Measurements from ENCODE around the gene AHSA1.
A peak's percentile ranks its signal among the peaks of the same experiment; 100 is the strongest.
"Not testable (repeated sequence)": the region's sequence is repeated elsewhere in the genome, so short reads cannot be mapped to it uniquely, and the experiment has no call there.

Gene AHSA1

GRCh38 chr14:77457522-77458248, at the start of gene AHSA1, which contains the start of gene VIPAS39:
AHSA1 (plus strand) TSS chr14:77458093; CDS start chr14:77458190, 97 bp downstream.
VIPAS39 (minus strand) TSS chr14:77457601; CDS start chr14:77454102, 3,499 bp downstream.
- Histone ChIP-seq H3K36me3 (peaks cover 42 to 49% (median 44%) of the 10 kb centered on the region in 11 experiments), H3K27ac (peak within 1 kb of the TSS; percentile 84 to 96 (median 91)), H3K27me3 (no peaks in the 10 kb centered on the region), H3K9me3 (replicated peaks in 1 of 11) (no peaks in the 10 kb centered on the region), H3K4me2 (peak within 1 kb of the TSS; percentile 75 to 95 (median 92)), H4K20me1 (peaks cover 35 to 64% (median 46%) of the 10 kb centered on the region in 11 experiments; a peak in 21 of 22 replicates), H3K9ac (peak within 1 kb of the TSS; percentile 87 to 97 (median 93)), H3K4me3 (peak within 1 kb of the TSS; percentile 91 to 100 (median 98)), H3K4me1 (peaks cover 18 to 31% (median 24%) of the 10 kb centered on the region in 10 experiments)
- TF ChIP-seq Cebpa-rat (IDR thresholded peaks at IDR 0.05): no peak

GRCh38 chr14:77409131-77409533, 48.8 kb upstream of the AHSA1 start:
- H3K4me3 ChIP-seq: no peak overlapping the region
- H3K9ac ChIP-seq: no peak overlapping the region
- H3K36me3 ChIP-seq: peaks cover 0 to 5% (median 0%) of the 10 kb centered on the region in 11 experiments; a peak in 2 of 22 replicates
- H3K4me2 ChIP-seq: no peak overlapping the region
- H3K4me1 ChIP-seq: peaks cover 8 to 45% (median 22%) of the 10 kb centered on the region in 10 experiments; a peak in 19 of 20 replicates
- H3K9me3 ChIP-seq (replicated peaks in 1 of 11): no peaks in the 10 kb centered on the region
- no peaks in the 10 kb centered on the region for H3K27me3 ChIP-seq
- TF ChIP-seq Cebpa-rat (IDR thresholded peaks at IDR 0.05): no peak
- peak overlapping the region in 4 of 11 experiments; percentile 70 to 90 (median 79); a peak in 5 of 22 replicates for H3K27ac ChIP-seq
- H4K20me1 ChIP-seq: no peaks in the 10 kb centered on the region

- Histone ChIP-seq H3K36me3 (peaks cover 0 to 12% (median 3%) of the 10 kb centered on the region in 11 experiments; a peak in 10 of 22 replicates), H3K4me1 (peaks cover 0 to 11% (median 0%) of the 10 kb centered on the region in 10 experiments; a peak in 3 of 20 replicates), H3K9me3 (replicated peaks in 1 of 11) (peaks cover 21 to 29% (median 25%) of the 10 kb centered on the region in 11 experiments)
- H3K27me3 ChIP-seq, H3K27ac ChIP-seq, H3K4me2 ChIP-seq, H4K20me1 ChIP-seq, H3K9ac ChIP-seq, H3K4me3 ChIP-seq: not testable (repeated sequence)
Observed at GRCh38 chr14:77415403-77416030, 42.4 kb upstream of the AHSA1 start.

- not testable (repeated sequence) for H3K27me3 ChIP-seq, H4K20me1 ChIP-seq, H3K4me2 ChIP-seq, H3K4me3 ChIP-seq, H3K27ac ChIP-seq, H3K9ac ChIP-seq
- H3K9me3 ChIP-seq (replicated peaks in 1 of 11): peaks cover 21 to 35% (median 31%) of the 10 kb centered on the region in 11 experiments
- peaks cover 0 to 18% (median 7%) of the 10 kb centered on the region in 11 experiments; a peak in 12 of 22 replicates for H3K36me3 ChIP-seq
- H3K4me1 ChIP-seq: peaks cover 0 to 11% (median 0%) of the 10 kb centered on the region in 10 experiments; a peak in 3 of 20 replicates
Observed at GRCh38 chr14:77416098-77416497, 41.8 kb upstream of the AHSA1 start.

GRCh38 chr14:77416836-77417235, 41.1 kb upstream of the AHSA1 start:
- TF ChIP-seq Cebpa-rat (IDR thresholded peaks at IDR 0.05): no peak
- Histone ChIP-seq H3K36me3 (peaks cover 0 to 25% (median 9%) of the 10 kb centered on the region in 11 experiments; a peak in 18 of 22 replicates), H4K20me1 (no peaks in the 10 kb centered on the region), H3K4me2 (peak overlapping the region in 2 of 11 experiments; percentile 20 to 31; a peak in 2 of 22 replicates), H3K27me3 (no peaks in the 10 kb centered on the region), H3K27ac (no peak overlapping the region), H3K9me3 (replicated peaks in 1 of 11) (peaks cover 21 to 35% (median 32%) of the 10 kb centered on the region in 11 experiments), H3K4me1 (peaks cover 0 to 11% (median 0%) of the 10 kb centered on the region in 10 experiments; a peak in 3 of 20 replicates), H3K4me3 (no peak overlapping the region), H3K9ac (no peak overlapping the region)

- Histone ChIP-seq H3K27ac (no peak overlapping the region), H3K27me3 (no peaks in the 10 kb centered on the region), H3K4me2 (no peak overlapping the region), H4K20me1 (no peaks in the 10 kb centered on the region), H3K4me1 (peaks cover 0 to 11% (median 0%) of the 10 kb centered on the region in 10 experiments; a peak in 3 of 20 replicates), H3K9me3 (replicated peaks in 1 of 11) (peaks cover 21 to 35% (median 32%) of the 10 kb centered on the region in 11 experiments), H3K4me3 (no peak overlapping the region), H3K9ac (no peak overlapping the region), H3K36me3 (peaks cover 42 to 69% (median 51%) of the 10 kb centered on the region in 11 experiments)
- TF ChIP-seq Cebpa-rat (IDR thresholded peaks at IDR 0.05): no peak
Observed at GRCh38 chr14:77421201-77421600, 36.7 kb upstream of the AHSA1 start.

- H3K4me3 ChIP-seq: no peak within 1 kb of the TSS
- no peaks in the 10 kb centered on the region for H4K20me1 ChIP-seq
- no peak for TF ChIP-seq Cebpa-rat (IDR thresholded peaks at IDR 0.05)
- peaks cover 16 to 29% (median 26%) of the 10 kb centered on the region in 11 experiments for H3K9me3 ChIP-seq (replicated peaks in 1 of 11)
- peaks cover 64 to 91% (median 74%) of the 10 kb centered on the region in 11 experiments for H3K36me3 ChIP-seq
- H3K4me2 ChIP-seq: no peak within 1 kb of the TSS
- H3K27ac ChIP-seq: no peak within 1 kb of the TSS
- no peaks in the 10 kb centered on the region for H3K27me3 ChIP-seq
- H3K9ac ChIP-seq: no peak within 1 kb of the TSS
- no peaks in the 10 kb centered on the region for H3K4me1 ChIP-seq
Observed at GRCh38 chr14:77423423-77423822, 34.5 kb upstream of the AHSA1 start, which contains the start of gene NOXRED1. NOXRED1 (minus strand) TSS chr14:77423523; CDS start chr14:77422889, 634 bp downstream.

- Histone ChIP-seq H3K4me1 (no peaks in the 10 kb centered on the region), H4K20me1 (no peaks in the 10 kb centered on the region), H3K4me2 (no peak overlapping the region), H3K4me3 (no peak overlapping the region), H3K36me3 (peaks cover 78 to 100% (median 88%) of the 10 kb centered on the region in 11 experiments), H3K9me3 (replicated peaks in 1 of 11) (peaks cover 1 to 14% (median 12%) of the 10 kb centered on the region in 11 experiments), H3K9ac (no peak overlapping the region), H3K27me3 (no peaks in the 10 kb centered on the region), H3K27ac (no peak overlapping the region)
- TF ChIP-seq Cebpa-rat (IDR thresholded peaks at IDR 0.05): no peak
Observed at GRCh38 chr14:77424862-77425261, 33.0 kb upstream of the AHSA1 start.

GRCh38 chr14:77426396-77426795, 31.5 kb upstream of the AHSA1 start:
- Histone ChIP-seq H3K4me1 (no peaks in the 10 kb centered on the region), H3K36me3 (peaks cover 94 to 100% (median 96%) of the 10 kb centered on the region in 11 experiments), H3K27me3 (no peaks in the 10 kb centered on the region), H3K27ac (no peak overlapping the region), H3K9me3 (replicated peaks in 1 of 11) (no peaks in the 10 kb centered on the region; a peak in 1 of 22 replicates), H3K9ac (no peak overlapping the region), H3K4me2 (no peak overlapping the region), H4K20me1 (no peaks in the 10 kb centered on the region), H3K4me3 (no peak overlapping the region)
- no peak for TF ChIP-seq Cebpa-rat (IDR thresholded peaks at IDR 0.05)

Measured in BLaER1 treated with 17β-estradiol and CSF1 and Interleukin-3, amounts not matched to agents 10 nM and 100 nM (cell line).